NT2/D1 (cell line): Measurements from ENCODE around the gene PCSK1.

Experiments used
- YY1 ChIP-seq: IDR thresholded peaks from 2 replicates; pipeline ENCODE4 v1.6.1; 2011; ENCODE audit not compliant: insufficient read length, insufficient read depth
- ZNF274 ChIP-seq: IDR thresholded peaks from 2 replicates; pipeline ENCODE4 v1.6.1; 2011; ENCODE audit warnings: mild to moderate bottlenecking, low read depth, low read length

DNA sequence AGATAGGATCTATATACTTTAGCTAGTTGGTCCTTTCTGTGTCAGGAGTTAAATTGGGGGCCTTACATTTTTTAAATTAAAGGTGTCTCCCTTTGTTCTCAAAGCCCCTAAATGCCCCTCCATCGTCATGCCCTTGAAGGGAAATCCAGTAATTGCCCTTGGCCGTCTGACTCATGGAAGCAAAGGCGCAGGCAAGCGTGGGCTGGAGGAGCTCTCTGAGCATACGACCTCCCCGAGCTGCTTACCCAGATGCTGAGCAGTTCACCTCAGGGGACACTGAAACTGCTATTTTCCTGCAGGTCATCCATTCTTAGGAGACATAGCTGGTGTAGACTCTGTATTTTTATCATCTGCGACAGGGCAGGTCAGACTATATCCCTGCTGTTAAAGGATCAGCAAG is 23.0 kb downstream of the PCSK1 start:
- TF ChIP-seq YY1 (no peak), ZNF274 (no peak)
